GM19238 (cell line): ENCODE results near the gene YBX2.
"Not testable (repeated sequence)": the region's sequence is repeated elsewhere in the genome, so short reads cannot be mapped to it uniquely, and the experiment has no call there.

Experiments used
- DNase-seq: peaks from one replicate; pipeline ENCODE4 v3.0.0; 2011; ENCODE audit warnings: low spot score; ENCODE audit not compliant: insufficient read length

YBX2 gene

DNA sequence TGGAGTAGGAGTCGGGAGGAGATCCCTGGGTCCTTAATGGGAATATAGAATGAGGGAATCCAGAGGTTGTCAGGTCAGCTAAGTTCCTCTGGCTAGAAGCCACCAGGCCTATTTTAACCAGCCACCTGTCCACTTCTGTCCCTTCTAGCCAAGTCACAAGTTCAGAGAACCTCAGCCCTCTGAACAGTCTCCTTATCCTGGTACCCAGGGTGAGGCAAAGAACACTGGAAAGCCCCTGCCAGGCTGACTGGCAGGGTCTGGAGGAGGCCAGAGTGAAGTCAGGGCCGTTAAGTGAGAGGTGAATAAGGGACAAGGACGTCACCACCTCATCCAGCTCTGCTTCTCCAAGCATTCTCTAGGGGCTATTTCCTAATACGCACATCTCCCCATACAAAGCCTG lies 45.6 kb downstream of the YBX2 start:
- no peak for DNase-seq

DNA sequence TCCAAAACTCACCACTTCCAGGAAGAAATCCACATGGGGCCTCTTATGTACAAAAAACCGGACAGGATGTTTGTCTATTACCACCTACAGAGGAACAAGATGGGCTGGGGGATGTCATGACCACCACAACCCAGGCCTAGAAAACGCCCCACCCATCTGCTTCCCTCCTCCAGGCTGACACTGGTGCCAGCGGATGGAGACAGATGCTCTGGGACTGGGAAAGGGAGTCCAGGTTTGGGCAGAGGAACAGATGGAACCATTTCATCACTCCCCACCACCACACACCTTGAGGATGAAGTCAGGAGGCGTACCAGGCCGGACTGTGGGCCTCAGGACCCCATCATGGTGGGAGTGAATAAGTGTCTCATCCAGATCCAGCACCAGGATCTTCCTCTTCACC lies 47.7 kb downstream of the YBX2 start:
- DNase-seq, result no peak

DNA sequence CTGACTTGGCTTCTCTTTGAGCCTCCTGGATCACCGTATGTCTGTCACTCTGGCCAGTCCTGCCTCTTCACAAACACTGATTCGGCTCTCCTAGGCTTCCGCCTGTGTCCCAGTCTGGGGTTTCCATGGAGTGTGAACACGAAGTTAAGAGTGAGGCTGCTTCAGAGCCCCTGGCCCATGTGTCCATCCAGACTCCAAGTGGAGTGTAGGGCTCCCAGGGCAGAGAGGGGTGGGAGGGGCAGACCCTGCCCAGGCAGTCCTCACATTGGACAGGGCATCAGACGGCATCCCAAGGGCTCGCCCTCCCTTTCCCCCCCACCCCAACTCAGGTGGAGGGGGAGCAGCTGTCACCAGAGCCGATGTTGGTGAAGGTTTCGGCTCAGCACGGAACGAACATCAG lies 50.6 kb downstream of the YBX2 start:
- DNase-seq, result not testable (repeated sequence)

DNA sequence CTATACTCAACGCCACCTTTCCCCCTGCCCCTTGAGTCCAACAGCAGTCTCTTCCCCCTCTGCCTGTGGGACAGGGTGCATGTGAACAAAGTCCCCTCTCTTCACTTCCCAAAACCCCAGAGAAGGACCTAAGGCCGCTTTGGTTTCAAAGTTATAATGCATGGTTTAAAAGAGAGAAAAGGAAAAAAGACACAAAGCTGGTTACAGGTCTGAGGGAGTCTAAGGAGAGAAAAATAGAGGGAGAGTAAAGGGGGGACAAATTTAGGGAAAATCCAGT lies 51.0 kb downstream of the YBX2 start:
- DNase-seq, result no peak

GRCh38 chr17:7242717-7243452 lies 51.6 kb downstream of the YBX2 start:
- DNase-seq, result peak; percentile 85

GRCh38 chr17:7241783-7242716 lies 52.4 kb downstream of the YBX2 start, which contains the start of gene GABARAP:
Gene GABARAP (minus strand): TSS chr17:7242449. CDS start chr17:7242330, 119 bp downstream.
- DNase-seq, result peak; percentile 56

DNA sequence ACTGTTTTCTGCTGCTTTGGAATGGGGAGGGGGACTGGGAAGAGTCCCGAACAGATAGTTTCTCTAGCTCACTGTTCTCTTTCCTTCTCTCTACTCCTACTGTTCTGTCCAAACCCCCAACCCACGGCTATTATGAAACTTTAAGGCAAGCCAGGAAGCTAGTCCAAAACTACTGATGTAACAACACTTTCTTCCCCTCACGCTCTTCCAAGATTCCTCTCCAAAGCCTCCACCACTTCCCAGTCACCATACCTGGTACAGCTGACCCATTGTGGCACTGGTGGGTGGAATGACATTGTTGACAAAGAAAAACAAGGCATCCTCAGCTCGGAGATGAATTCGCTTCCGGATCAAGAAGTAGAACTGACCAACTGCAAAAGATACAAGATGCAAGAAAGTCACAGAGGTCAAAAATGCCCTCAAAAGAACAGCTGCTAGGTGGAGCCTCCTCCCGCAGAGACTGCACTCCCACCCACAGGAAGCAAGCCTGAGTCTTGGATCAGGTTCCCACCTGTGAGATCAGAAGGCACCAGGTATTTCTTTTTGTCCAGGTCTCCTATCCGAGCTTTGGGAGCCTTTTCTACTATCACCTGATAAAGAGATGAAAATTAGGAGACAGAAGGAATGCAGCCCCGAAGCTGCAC lies 53.2 kb downstream of the YBX2 start:
- DNase-seq, result no peak

- DNase-seq, result no peak
Observed at GRCh38 chr17:7240375-7240774, 54.1 kb downstream of the YBX2 start.

GRCh38 chr17:7239091-7240027 lies 55.1 kb downstream of the YBX2 start, which contains the start of gene PHF23:
Gene PHF23 (minus strand): TSS chr17:7239457. CDS start chr17:7239279, 178 bp downstream.
- peak; percentile 98 for DNase-seq

- no peak for DNase-seq
Observed at GRCh38 chr17:7238420-7239090, 55.9 kb downstream of the YBX2 start.
